ENCODE data around the gene OR5D16.

DNA sequence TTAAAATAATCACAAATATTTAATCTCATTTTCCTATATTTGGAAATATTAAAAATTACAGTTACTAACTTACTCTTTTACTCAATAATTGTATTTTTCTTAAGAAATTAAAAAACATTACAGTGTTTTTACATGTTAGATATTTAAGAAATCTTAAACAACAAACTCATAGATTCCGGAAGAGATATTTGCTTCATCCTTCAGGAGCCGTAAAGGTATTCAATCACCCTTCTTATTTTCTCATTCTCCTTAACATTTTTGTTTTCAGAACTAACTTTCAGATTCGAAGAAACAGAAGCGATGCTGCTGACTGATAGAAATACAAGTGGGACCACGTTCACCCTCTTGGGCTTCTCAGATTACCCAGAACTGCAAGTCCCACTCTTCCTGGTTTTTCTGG, 19.2 kb upstream of the OR5D16 start, which contains the start of gene OR5D18:
- TF ChIP-seq EZH2phosphoT487 (IDR thresholded peaks at IDR 0.05) = no peak
- TF ChIP-seq, protein P1, sequence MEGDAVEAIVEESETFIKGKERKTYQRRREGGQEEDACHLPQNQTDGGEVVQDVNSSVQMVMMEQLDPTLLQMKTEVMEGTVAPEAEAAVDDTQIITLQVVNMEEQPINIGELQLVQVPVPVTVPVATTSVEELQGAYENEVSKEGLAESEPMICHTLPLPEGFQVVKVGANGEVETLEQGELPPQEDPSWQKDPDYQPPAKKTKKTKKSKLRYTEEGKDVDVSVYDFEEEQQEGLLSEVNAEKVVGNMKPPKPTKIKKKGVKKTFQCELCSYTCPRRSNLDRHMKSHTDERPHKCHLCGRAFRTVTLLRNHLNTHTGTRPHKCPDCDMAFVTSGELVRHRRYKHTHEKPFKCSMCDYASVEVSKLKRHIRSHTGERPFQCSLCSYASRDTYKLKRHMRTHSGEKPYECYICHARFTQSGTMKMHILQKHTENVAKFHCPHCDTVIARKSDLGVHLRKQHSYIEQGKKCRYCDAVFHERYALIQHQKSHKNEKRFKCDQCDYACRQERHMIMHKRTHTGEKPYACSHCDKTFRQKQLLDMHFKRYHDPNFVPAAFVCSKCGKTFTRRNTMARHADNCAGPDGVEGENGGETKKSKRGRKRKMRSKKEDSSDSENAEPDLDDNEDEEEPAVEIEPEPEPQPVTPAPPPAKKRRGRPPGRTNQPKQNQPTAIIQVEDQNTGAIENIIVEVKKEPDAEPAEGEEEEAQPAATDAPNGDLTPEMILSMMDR (IDR thresholded peaks at IDR 0.05) = no peak
- TF ChIP-seq EZH2 (IDR thresholded peaks at IDR 0.05) = no peak
